Measurements from ENCODE around the gene DDHD1. TPM values are rescaled to one million over a fixed set of nuclear protein-coding genes. Genes with fewer than 3 reads are reported as not detected.

The DDHD1 gene
- total and polyA plus RNA-seq, 2 experiments from 2014 or later, result 11.2 to 28.9 TPM

GRCh38 chr14:53019406-53019805, 133.7 kb downstream of the DDHD1 start (continued):
- TF ChIP-seq, protein P1, sequence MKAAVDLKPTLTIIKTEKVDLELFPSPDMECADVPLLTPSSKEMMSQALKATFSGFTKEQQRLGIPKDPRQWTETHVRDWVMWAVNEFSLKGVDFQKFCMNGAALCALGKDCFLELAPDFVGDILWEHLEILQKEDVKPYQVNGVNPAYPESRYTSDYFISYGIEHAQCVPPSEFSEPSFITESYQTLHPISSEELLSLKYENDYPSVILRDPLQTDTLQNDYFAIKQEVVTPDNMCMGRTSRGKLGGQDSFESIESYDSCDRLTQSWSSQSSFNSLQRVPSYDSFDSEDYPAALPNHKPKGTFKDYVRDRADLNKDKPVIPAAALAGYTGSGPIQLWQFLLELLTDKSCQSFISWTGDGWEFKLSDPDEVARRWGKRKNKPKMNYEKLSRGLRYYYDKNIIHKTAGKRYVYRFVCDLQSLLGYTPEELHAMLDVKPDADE (IDR thresholded peaks at IDR 0.05), result no peak
- TF ChIP-seq EZH2 (IDR thresholded peaks at IDR 0.05; ENCODE audit: low read depth, unreplicated experiment) (no peak), POLR2AphosphoS5 (IDR thresholded peaks at IDR 0.05; ENCODE audit: low read depth) (no peak)

GRCh38 chr14:53017837-53018236, 135.3 kb downstream of the DDHD1 start:
- peaks cover 32% of the 10 kb centered on the region for H3K4me1 Mint-ChIP-seq
- no peak for ATAC-seq

More at GRCh38 chr14:53017837-53018236, 135.3 kb downstream of the DDHD1 start:
- Histone ChIP-seq H3K27ac (ENCODE audit: low read depth) (no peak overlapping the region), H3K4me3 (no peak overlapping the region), H3K4me1 (ENCODE audit: insufficient read depth) (peaks cover 32% of the 10 kb centered on the region), H3F3A (replicated peaks; ENCODE audit: low read depth) (no peaks in the 10 kb centered on the region), H3K9me2 (ENCODE audit: insufficient read depth) (no peaks in the 10 kb centered on the region), H4K20me1 (replicated peaks; ENCODE audit: insufficient read depth) (no peaks in the 10 kb centered on the region), H2AFZ (no peak overlapping the region), H3K27me3 (ENCODE audit: insufficient read depth) (no peaks in the 10 kb centered on the region), H3K79me2 (replicated peaks; ENCODE audit: insufficient read depth) (no peaks in the 10 kb centered on the region), H3K4me2 (no peak overlapping the region), H3K36me3 (ENCODE audit: insufficient read depth) (no peaks in the 10 kb centered on the region)
- TF ChIP-seq, protein P2, sequence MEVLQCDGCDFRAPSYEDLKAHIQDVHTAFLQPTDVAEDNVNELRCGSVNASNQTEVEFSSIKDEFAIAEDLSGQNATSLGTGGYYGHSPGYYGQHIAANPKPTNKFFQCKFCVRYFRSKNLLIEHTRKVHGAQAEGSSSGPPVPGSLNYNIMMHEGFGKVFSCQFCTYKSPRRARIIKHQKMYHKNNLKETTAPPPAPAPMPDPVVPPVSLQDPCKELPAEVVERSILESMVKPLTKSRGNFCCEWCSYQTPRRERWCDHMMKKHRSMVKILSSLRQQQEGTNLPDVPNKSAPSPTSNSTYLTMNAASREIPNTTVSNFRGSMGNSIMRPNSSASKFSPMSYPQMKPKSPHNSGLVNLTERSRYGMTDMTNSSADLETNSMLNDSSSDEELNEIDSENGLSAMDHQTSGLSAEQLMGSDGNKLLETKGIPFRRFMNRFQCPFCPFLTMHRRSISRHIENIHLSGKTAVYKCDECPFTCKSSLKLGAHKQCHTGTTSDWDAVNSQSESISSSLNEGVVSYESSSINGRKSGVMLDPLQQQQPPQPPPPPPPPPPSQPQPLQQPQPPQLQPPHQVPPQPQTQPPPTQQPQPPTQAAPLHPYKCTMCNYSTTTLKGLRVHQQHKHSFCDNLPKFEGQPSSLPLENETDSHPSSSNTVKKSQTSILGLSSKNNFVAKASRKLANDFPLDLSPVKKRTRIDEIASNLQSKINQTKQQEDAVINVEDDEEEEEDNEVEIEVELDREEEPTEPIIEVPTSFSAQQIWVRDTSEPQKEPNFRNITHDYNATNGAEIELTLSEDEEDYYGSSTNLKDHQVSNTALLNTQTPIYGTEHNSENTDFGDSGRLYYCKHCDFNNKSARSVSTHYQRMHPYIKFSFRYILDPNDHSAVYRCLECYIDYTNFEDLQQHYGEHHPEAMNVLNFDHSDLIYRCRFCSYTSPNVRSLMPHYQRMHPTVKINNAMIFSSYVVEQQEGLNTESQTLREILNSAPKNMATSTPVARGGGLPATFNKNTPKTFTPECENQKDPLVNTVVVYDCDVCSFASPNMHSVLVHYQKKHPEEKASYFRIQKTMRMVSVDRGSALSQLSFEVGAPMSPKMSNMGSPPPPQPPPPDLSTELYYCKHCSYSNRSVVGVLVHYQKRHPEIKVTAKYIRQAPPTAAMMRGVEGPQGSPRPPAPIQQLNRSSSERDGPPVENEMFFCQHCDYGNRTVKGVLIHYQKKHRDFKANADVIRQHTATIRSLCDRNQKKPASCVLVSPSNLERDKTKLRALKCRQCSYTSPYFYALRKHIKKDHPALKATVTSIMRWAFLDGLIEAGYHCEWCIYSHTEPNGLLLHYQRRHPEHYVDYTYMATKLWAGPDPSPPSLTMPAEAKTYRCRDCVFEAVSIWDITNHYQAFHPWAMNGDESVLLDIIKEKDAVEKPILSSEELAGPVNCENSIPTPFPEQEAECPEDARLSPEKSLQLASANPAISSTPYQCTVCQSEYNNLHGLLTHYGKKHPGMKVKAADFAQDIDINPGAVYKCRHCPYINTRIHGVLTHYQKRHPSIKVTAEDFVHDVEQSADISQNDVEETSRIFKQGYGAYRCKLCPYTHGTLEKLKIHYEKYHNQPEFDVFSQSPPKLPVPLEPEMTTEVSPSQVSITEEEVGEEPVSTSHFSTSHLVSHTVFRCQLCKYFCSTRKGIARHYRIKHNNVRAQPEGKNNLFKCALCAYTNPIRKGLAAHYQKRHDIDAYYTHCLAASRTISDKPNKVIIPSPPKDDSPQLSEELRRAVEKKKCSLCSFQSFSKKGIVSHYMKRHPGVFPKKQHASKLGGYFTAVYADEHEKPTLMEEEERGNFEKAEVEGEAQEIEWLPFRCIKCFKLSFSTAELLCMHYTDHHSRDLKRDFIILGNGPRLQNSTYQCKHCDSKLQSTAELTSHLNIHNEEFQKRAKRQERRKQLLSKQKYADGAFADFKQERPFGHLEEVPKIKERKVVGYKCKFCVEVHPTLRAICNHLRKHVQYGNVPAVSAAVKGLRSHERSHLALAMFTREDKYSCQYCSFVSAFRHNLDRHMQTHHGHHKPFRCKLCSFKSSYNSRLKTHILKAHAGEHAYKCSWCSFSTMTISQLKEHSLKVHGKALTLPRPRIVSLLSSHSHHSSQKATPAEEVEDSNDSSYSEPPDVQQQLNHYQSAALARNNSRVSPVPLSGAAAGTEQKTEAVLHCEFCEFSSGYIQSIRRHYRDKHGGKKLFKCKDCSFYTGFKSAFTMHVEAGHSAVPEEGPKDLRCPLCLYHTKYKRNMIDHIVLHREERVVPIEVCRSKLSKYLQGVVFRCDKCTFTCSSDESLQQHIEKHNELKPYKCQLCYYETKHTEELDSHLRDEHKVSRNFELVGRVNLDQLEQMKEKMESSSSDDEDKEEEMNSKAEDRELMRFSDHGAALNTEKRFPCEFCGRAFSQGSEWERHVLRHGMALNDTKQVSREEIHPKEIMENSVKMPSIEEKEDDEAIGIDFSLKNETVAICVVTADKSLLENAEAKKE (CRISPR knock-in tag; IDR thresholded peaks at IDR 0.05), result no peak
- TF ChIP-seq REST (IDR thresholded peaks at IDR 0.05; ENCODE audit: unreplicated experiment) (no peak), JUNB (IDR thresholded peaks at IDR 0.05; ENCODE audit: unreplicated experiment) (no peak), EZH2 (IDR thresholded peaks at IDR 0.05; ENCODE audit: low read depth, unreplicated experiment) (no peak), ZNF331 (CRISPR knock-in tag; IDR thresholded peaks at IDR 0.05; ENCODE audit: low read depth) (no peak), POLR2AphosphoS5 (IDR thresholded peaks at IDR 0.05; ENCODE audit: low read depth) (no peak), NANOG (IDR thresholded peaks at IDR 0.05; ENCODE audit: borderline replicate concordance) (no peak), ZNF114 (CRISPR knock-in tag; IDR thresholded peaks at IDR 0.05) (no peak), CREB1 (CRISPR knock-in tag; IDR thresholded peaks at IDR 0.05; ENCODE audit: low read depth) (no peak), CTCF (conservative IDR thresholded peaks at IDR 0.05; ENCODE audit: low read depth in 2 of 2) (no peak)
- TF ChIP-seq, protein P1 (IDR thresholded peaks at IDR 0.05), result no peak
- no peak for DNase-seq (ENCODE audit: low spot score)
- H3K4me3 Mint-ChIP-seq, result no peak overlapping the region
- H3K27me3 Mint-ChIP-seq (ENCODE audit: insufficient read depth, low read depth, poor library complexity), result no peaks in the 10 kb centered on the region
- no peak overlapping the region for H3K27ac Mint-ChIP-seq
- peaks cover 6% of the 10 kb centered on the region; the same call in 1 of the 3 replicates for H3K36me3 Mint-ChIP-seq (ENCODE audit: low read depth)
- H3K9me3 Mint-ChIP-seq, result peaks cover 7% of the 10 kb centered on the region

All from GM23338 (cell line).